NCI-H82 treated with DMSO at 0.1 percent for 48 hours (cell line): ENCODE results near the gene PCDHA2.
A peak's percentile ranks its signal among the peaks of the same experiment; 100 is the strongest.
"Not testable (repeated sequence)": the region's sequence is repeated elsewhere in the genome, so short reads cannot be mapped to it uniquely, and the experiment has no call there.

ENCODE experiments used
- DNase-seq: peaks from one replicate; lab custom pipeline; 2025; ENCODE audit not compliant: unreplicated experiment; lab: John Stamatoyannopoulos, UW

Gene PCDHA2

GRCh38 chr5:140808889-140809291 is 14.2 kb downstream of the PCDHA2 start:
- DNase-seq, result no peak

DNA sequence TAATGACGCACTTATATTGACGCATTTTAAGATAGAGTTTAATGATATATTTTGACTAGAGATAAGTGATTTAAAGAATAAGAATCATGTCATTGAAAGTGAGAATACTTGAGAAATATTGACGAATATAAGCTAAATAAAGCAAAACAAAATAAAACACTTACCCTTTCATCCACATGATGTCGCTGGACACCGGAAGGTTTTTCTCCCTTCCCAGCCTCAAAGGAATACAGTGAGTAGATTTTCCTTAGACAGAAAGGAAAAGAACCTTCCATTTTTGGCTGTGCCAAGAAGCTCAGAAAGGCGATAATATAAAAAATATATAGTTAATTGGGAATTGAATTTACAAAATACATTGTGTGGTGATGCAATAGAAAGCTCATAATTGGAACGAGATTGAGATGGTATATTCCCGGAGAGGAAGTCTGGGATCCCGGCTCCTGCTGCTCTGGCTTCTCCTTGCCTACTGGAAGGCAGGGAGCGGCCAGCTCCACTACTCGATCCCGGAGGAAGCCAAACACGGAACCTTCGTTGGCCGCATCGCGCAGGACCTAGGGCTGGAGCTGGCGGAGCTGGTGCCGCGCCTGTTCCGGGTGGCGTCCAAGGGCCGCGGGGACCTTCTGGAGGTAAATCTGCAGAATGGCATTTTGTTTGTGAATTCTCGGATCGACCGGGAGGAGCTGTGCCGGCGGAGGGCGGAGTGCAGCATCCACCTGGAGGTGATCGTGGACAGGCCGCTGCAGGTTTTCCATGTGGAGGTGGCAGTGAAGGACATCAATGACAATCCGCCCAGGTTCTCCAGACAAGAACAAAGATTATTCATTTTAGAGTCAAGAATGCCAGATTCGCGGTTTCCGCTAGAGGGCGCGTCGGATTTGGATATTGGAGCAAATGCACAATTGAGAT is 27.0 kb downstream of the PCDHA2 start, which contains the start of gene PCDHA5:
Gene PCDHA5, plus strand, starts transcription at position 239 of the 906 bp plus-strand sequence.
- DNase-seq, result no peak

GRCh38 chr5:140822281-140822629 is 27.6 kb downstream of the PCDHA2 start:
- no peak for DNase-seq

- DNase-seq, result not testable (repeated sequence)
These were observed 28.3 kb downstream of the PCDHA2 start for GRCh38 chr5:140822969-140823368.

DNA sequence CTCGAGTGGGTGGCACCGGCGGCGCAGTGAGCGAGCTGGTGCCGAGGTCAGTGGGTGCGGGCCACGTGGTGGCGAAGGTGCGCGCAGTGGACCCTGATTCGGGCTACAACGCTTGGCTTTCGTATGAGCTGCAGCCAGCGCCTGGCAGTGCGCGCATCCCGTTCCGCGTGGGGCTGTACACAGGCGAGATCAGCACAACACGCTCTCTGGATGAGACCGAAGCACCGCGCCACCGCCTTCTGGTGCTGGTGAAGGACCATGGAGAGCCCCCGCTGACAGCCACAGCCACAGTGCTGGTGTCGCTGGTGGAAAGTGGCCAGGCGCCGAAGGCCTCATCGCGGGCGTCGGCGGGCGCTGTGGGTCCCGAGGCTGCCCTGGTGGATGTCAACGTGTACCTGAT is 28.8 kb downstream of the PCDHA2 start:
- no peak for DNase-seq

- no peak for DNase-seq
These were observed 33.2 kb downstream of the PCDHA2 start, which contains the start of gene PCDHA6 for GRCh38 chr5:140827704-140828361. PCDHA6 (plus strand) TSS chr5:140827960; CDS start chr5:140828092, 132 bp downstream.

DNA sequence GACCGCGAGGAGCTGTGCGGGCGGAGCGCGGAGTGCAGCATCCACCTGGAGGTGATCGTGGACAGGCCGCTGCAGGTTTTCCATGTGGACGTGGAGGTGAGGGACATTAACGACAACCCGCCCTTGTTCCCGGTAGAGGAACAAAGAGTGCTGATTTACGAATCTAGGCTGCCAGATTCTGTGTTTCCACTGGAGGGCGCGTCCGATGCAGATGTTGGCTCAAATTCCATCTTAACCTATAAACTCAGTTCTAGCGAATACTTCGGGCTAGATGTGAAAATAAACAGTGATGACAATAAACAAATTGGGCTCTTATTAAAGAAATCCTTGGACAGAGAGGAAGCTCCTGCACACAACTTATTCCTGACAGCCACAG is 33.7 kb downstream of the PCDHA2 start:
- DNase-seq, result no peak

GRCh38 chr5:140829511-140830501 is 35.2 kb downstream of the PCDHA2 start:
- DNase-seq, result not testable (repeated sequence)

DNA sequence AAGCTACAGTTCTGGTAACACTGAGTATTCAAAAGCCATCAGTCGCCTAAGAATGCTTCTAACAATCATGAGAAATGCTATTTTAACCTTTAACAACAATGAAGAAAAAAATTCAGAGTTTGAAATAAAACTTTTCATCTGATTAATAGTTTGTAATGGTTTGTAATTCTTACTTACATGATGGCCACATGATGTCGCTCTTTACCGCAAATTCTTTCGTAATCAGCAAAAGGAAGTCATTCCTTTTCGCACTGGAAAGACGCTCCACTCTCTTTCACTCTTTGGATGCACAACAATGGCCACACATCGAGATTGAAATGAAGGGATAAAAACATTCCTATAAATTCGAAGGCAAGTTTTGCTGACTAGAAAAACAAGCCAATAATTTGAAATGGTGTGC is 39.3 kb downstream of the PCDHA2 start, which contains the start of gene PCDHA7:
Gene PCDHA7, plus strand, starts transcription at position 277 of the 400 bp plus-strand sequence. Its CDS starts 115 bp downstream, at position 392.
- DNase-seq, result no peak

DNA sequence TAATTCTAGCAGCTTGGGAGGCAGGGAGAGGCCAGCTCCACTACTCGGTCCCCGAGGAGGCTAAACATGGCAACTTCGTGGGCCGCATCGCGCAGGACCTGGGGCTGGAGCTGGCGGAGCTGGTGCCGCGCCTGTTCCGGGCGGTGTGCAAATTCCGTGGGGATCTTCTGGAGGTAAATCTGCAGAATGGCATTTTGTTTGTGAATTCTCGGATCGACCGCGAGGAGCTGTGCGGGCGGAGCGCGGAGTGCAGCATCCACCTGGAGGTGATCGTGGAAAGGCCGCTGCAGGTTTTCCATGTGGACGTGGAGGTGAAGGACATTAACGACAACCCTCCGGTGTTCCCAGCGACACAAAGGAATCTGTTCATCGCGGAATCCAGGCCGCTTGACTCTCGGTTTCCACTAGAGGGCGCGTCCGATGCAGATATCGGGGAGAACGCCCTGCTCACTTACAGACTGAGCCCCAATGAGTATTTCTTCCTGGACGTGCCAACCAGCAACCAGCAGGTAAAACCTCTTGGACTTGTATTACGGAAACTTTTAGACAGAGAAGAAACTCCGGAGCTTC is 39.9 kb downstream of the PCDHA2 start:
- not testable (repeated sequence) for DNase-seq

- no peak for DNase-seq
These were observed 41.2 kb downstream of the PCDHA2 start for GRCh38 chr5:140835622-140836510.

GRCh38 chr5:140840978-140841962 is 46.6 kb downstream of the PCDHA2 start, which contains the start of gene PCDHA8:
PCDHA8 (plus strand) TSS chr5:140841187; CDS start chr5:140841322, 135 bp downstream.
- DNase-seq, result peak; percentile 12

GRCh38 chr5:140842798-140843733 is 48.4 kb downstream of the PCDHA2 start:
- DNase-seq, result no peak
